ENCODE data around the gene BAHCC1.
"Not testable (repeated sequence)": the region's sequence is repeated elsewhere in the genome, so short reads cannot be mapped to it uniquely, and the experiment has no call there.

BAHCC1 gene

DNA sequence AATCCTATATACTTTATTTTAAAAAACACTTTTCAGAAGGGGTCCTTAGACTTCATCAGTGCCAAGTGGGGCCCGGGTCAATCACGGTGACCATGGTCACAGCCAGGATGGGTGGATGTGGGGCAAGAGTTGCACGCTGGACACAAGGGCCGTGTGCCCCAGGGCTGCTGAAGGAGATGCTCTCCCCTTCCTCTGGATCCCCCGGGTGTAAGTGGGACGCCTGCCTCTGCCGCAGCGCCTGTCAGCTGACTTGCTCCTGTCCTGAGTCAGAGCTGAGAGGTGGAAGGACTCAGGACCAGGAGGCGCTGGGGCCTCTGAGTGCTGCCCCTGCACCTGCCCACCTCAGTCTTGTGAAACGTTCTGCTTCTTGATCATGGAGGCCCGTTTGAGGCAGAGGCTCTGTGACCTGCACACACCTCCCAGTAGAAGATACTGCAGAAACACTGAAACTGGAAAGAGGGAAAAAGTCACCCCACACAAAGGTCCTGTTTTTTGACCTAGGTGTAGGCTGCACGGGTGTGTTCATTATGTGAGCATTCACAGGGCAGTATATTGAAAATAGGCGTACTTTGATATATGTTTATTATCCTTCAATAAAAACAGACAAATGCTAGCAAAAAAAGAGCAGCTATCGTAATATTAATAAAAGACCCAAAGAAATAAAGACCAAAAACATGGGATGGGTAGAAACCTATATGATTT lies 40.9 kb upstream of the BAHCC1 start:
- Histone ChIP-seq H3K4me1 (ENCODE audit: low read length) (no peaks in the 10 kb centered on the region), H2AFZ (ENCODE audit: low read length) (no peak overlapping the region)

DNA sequence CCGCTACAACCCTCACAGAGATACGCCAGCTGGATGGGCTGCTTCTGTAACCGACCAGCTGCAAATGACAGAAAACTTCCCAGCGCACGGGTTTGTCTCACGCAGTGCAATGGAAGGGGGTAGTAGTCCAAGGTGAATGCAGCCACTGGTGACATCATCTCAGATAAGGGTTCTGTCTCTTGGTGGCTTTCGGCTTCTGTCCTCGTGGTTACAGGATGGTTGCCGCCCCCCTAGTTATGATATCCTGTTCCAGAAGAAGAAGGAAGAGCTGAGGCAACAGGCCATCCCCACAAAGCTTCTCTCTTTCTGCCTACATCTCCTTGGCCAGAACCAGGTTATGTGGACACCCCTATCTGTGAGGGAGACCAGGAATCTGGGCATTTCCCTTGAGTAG lies 40.3 kb upstream of the BAHCC1 start:
- H3K9me3 ChIP-seq (replicated peaks; ENCODE audit: insufficient read depth, low read length): no peaks in the 10 kb centered on the region
- no peaks in the 10 kb centered on the region for H3K36me3 ChIP-seq (replicated peaks; ENCODE audit: insufficient read depth, low read length)
- no peak overlapping the region for H3K9ac ChIP-seq (ENCODE audit: low read length)
- H3F3A ChIP-seq (ENCODE audit: insufficient read depth, low read length): no peaks in the 10 kb centered on the region
- H3K4me2 ChIP-seq (ENCODE audit: low read depth, low read length): no peak overlapping the region
- no peaks in the 10 kb centered on the region for H3K9me2 ChIP-seq (replicated peaks; ENCODE audit: insufficient read depth, low read length)
- H3K4me1 ChIP-seq (ENCODE audit: low read length): no peaks in the 10 kb centered on the region
- H3K27ac ChIP-seq (ENCODE audit: low read length): no peak overlapping the region
- no peaks in the 10 kb centered on the region for H4K20me1 ChIP-seq (ENCODE audit: insufficient read depth, low read length)
- TF ChIP-seq EZH2phosphoT487 (IDR thresholded peaks at IDR 0.05; ENCODE audit: low read length) (no peak), EZH2 (optimal IDR thresholded peaks at IDR 0.05; ENCODE audit: low read depth, low read length) (no peak)
- TF ChIP-seq, protein P1, sequence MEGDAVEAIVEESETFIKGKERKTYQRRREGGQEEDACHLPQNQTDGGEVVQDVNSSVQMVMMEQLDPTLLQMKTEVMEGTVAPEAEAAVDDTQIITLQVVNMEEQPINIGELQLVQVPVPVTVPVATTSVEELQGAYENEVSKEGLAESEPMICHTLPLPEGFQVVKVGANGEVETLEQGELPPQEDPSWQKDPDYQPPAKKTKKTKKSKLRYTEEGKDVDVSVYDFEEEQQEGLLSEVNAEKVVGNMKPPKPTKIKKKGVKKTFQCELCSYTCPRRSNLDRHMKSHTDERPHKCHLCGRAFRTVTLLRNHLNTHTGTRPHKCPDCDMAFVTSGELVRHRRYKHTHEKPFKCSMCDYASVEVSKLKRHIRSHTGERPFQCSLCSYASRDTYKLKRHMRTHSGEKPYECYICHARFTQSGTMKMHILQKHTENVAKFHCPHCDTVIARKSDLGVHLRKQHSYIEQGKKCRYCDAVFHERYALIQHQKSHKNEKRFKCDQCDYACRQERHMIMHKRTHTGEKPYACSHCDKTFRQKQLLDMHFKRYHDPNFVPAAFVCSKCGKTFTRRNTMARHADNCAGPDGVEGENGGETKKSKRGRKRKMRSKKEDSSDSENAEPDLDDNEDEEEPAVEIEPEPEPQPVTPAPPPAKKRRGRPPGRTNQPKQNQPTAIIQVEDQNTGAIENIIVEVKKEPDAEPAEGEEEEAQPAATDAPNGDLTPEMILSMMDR (IDR thresholded peaks at IDR 0.05; ENCODE audit: low read length): no peak
- no peak overlapping the region for H2AFZ ChIP-seq (ENCODE audit: low read length)
- H3K4me3 ChIP-seq (ENCODE audit: low read length): no peak overlapping the region
- peaks cover 77% of the 10 kb centered on the region for H3K27me3 ChIP-seq (replicated peaks; ENCODE audit: insufficient read depth, low read length)
- H3K79me2 ChIP-seq (ENCODE audit: low read length): no peaks in the 10 kb centered on the region
- DNase-seq: no peak

More for the DNA sequence above, 40.9 kb upstream of the BAHCC1 start:
- no peak overlapping the region for H3K27ac ChIP-seq (ENCODE audit: low read length)
- H3K9me3 ChIP-seq (replicated peaks; ENCODE audit: insufficient read depth, low read length): no peaks in the 10 kb centered on the region
- TF ChIP-seq EZH2 (optimal IDR thresholded peaks at IDR 0.05; ENCODE audit: low read depth, low read length) (no peak), EZH2phosphoT487 (IDR thresholded peaks at IDR 0.05; ENCODE audit: low read length) (no peak)
- TF ChIP-seq, protein P1 (IDR thresholded peaks at IDR 0.05; ENCODE audit: low read length): no peak
- no peaks in the 10 kb centered on the region for H3K79me2 ChIP-seq (ENCODE audit: low read length)
- no peak overlapping the region for H3K4me3 ChIP-seq (ENCODE audit: low read length)
- no peaks in the 10 kb centered on the region for H3K36me3 ChIP-seq (replicated peaks; ENCODE audit: insufficient read depth, low read length)
- H4K20me1 ChIP-seq (ENCODE audit: insufficient read depth, low read length): no peaks in the 10 kb centered on the region
- peaks cover 78% of the 10 kb centered on the region for H3K27me3 ChIP-seq (replicated peaks; ENCODE audit: insufficient read depth, low read length)
- H3K9ac ChIP-seq (ENCODE audit: low read length): no peak overlapping the region
- no peak for DNase-seq
- H3K4me2 ChIP-seq (ENCODE audit: low read depth, low read length): no peak overlapping the region
- no peaks in the 10 kb centered on the region for H3K9me2 ChIP-seq (replicated peaks; ENCODE audit: insufficient read depth, low read length)
- no peaks in the 10 kb centered on the region for H3F3A ChIP-seq (ENCODE audit: insufficient read depth, low read length)

DNA sequence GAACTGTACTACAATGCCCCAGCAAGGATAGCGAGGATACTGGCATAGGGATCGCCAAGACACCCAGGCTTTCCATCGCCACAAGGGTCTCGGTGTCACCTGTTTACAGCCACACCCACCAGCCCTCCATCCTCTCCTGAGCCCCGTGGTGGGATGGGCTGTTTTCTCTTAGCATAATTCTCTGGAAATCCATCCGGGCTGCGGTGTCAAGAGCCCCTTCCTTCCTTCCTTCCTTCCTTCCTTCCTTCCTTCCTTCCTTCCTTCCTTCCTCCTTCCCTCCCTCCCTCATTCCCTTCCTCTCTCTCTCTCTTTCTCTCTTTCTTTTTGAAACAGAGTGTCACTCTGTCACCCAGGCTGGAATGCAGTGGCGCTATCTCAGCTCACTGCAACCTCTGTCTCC lies 36.0 kb upstream of the BAHCC1 start:
- peaks cover 88% of the 10 kb centered on the region for H3K27me3 ChIP-seq (replicated peaks; ENCODE audit: insufficient read depth, low read length)
- no peak overlapping the region for H2AFZ ChIP-seq (ENCODE audit: low read length)
- H3K79me2 ChIP-seq (ENCODE audit: low read length): no peaks in the 10 kb centered on the region
- no peaks in the 10 kb centered on the region for H3K9me3 ChIP-seq (replicated peaks; ENCODE audit: insufficient read depth, low read length)
- H4K20me1 ChIP-seq (ENCODE audit: insufficient read depth, low read length): no peaks in the 10 kb centered on the region
- H3F3A ChIP-seq (ENCODE audit: insufficient read depth, low read length): no peaks in the 10 kb centered on the region
- no peaks in the 10 kb centered on the region for H3K4me1 ChIP-seq (ENCODE audit: low read length)
- H3K36me3 ChIP-seq (replicated peaks; ENCODE audit: insufficient read depth, low read length): no peaks in the 10 kb centered on the region
- no peak for TF ChIP-seq EZH2phosphoT487 (IDR thresholded peaks at IDR 0.05; ENCODE audit: low read length)
- TF ChIP-seq EZH2 (optimal IDR thresholded peaks at IDR 0.05; ENCODE audit: low read depth, low read length): no peak
- TF ChIP-seq, protein P1 (IDR thresholded peaks at IDR 0.05; ENCODE audit: low read length): no peak
- H3K9ac ChIP-seq (ENCODE audit: low read length): no peak overlapping the region
- no peak for DNase-seq
- no peak overlapping the region for H3K27ac ChIP-seq (ENCODE audit: low read length)
- H3K4me3 ChIP-seq (ENCODE audit: low read length): no peak overlapping the region
- no peak overlapping the region for H3K4me2 ChIP-seq (ENCODE audit: low read depth, low read length)
- H3K9me2 ChIP-seq (replicated peaks; ENCODE audit: insufficient read depth, low read length): no peaks in the 10 kb centered on the region

DNA sequence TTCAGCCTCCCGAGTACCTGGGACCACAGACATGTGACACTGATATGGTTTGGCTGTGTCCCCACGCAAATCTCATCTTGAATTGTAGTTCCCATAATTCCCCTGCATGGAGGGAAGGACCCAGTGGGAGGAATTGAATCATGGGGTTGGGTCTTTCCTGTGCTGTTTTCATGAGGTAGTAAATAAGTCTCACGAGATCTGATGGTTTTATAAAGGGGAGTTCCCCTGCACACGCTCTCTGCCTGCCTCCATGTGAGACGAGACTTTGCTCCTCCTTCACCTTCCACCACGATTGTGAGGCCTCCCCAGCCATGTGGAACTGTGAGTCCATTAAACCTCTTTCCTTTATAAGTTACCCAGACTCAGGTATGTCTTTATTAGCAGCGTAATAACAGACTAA lies 33.3 kb upstream of the BAHCC1 start:
- H3K4me2 ChIP-seq (ENCODE audit: low read depth, low read length); H2AFZ ChIP-seq (ENCODE audit: low read length); H3K27ac ChIP-seq (ENCODE audit: low read length): not testable (repeated sequence)

More for the DNA sequence above, 33.3 kb upstream of the BAHCC1 start:
- H3F3A ChIP-seq (ENCODE audit: insufficient read depth, low read length); H4K20me1 ChIP-seq (ENCODE audit: insufficient read depth, low read length); H3K36me3 ChIP-seq (replicated peaks; ENCODE audit: insufficient read depth, low read length); DNase-seq; H3K79me2 ChIP-seq (ENCODE audit: low read length); H3K4me1 ChIP-seq (ENCODE audit: low read length); H3K9me3 ChIP-seq (replicated peaks; ENCODE audit: insufficient read depth, low read length); H3K9ac ChIP-seq (ENCODE audit: low read length); H3K4me3 ChIP-seq (ENCODE audit: low read length); H3K9me2 ChIP-seq (replicated peaks; ENCODE audit: insufficient read depth, low read length): not testable (repeated sequence)
- H3K27me3 ChIP-seq (replicated peaks; ENCODE audit: insufficient read depth, low read length): peaks cover 91% of the 10 kb centered on the region
